HUES64 (cell line): ENCODE data around the gene RPS3A.

Source experiments
- H3K27ac ChIP-seq: 2 replicates; pipeline ENCODE4 v1.7.0; 2013; ENCODE audit warnings: low read depth, low read length, inconsistent platforms
- H3K27me3 ChIP-seq: 2 replicates; pipeline ENCODE4 v1.6.1; 2013; ENCODE audit warnings: mild to moderate bottlenecking, low read length; ENCODE audit not compliant: insufficient read depth
- H3K36me3 ChIP-seq: 2 replicates; pipeline ENCODE4 v1.6.1; 2013; ENCODE audit warnings: mild to moderate bottlenecking, low read length; ENCODE audit not compliant: insufficient read depth
- H3K4me1 ChIP-seq: 2 replicates; pipeline ENCODE4 v1.6.1; 2013; ENCODE audit warnings: mild to moderate bottlenecking, low read length, moderate library complexity; ENCODE audit not compliant: insufficient read depth
- H3K4me3 ChIP-seq: 2 replicates; pipeline ENCODE4 v1.5.1; 2013; ENCODE audit warnings: mild to moderate bottlenecking, low read length, moderate library complexity
- H3K9ac ChIP-seq: 2 replicates; pipeline ENCODE4 v1.6.1; 2013; ENCODE audit warnings: mild to moderate bottlenecking, low read depth, low read length
- H3K9me3 ChIP-seq: 2 replicates; pipeline ENCODE4 v1.6.1; 2013; ENCODE audit warnings: low read depth, low read length; ENCODE audit not compliant: insufficient read depth
- WGBS: fragments of 150-250, 120-280 bp; methylation state at CpG from one replicate; pipeline ENCODE4 v1.1.7; 2013; ENCODE audit warnings: missing lambda C conversion rate; 5-methylcytosine and 5-hydroxymethylcytosine counted together

RPS3A gene

DNA sequence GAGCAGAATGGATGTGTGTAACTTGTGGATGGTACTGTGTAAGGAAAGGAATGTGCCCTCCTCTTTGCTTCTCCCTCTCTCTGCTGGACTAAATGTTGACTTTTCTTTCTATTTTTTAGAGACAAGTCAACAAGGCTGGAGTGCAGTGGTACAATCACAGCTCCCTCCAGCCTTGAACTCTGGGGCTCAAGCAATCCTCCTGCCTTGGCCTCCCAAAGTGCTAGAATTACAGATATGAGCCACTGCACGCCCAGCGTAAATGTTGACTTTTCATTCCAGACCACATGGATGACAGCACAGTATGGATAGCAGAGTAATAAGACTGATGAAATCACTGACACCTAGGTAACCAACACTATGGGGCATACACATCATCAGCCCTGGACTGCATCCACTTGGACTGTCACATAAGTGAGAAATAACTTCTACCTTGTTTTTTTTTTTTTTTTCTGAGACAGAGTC lies 5.1 kb upstream of the RPS3A start:
- Histone ChIP-seq H3K4me3 (no peak overlapping the region), H3K9me3 (no peaks in the 10 kb centered on the region), H3K36me3 (no peaks in the 10 kb centered on the region), H3K4me1 (no peaks in the 10 kb centered on the region), H3K9ac (no peak overlapping the region), H3K27ac (no peak overlapping the region), H3K27me3 (no peaks in the 10 kb centered on the region)
- WGBS: 100% methylated on average over 2 of the region's 2 CpGs

GRCh38 chr4:151095142-151095541 lies 4.3 kb upstream of the RPS3A start:
- no peaks in the 10 kb centered on the region for H3K27me3 ChIP-seq
- H3K4me3 ChIP-seq: no peak overlapping the region
- 100% methylated on average over 2 of the region's 3 CpGs for WGBS
- no peaks in the 10 kb centered on the region for H3K9me3 ChIP-seq
- H3K4me1 ChIP-seq: no peaks in the 10 kb centered on the region
- no peak overlapping the region for H3K9ac ChIP-seq
- no peak overlapping the region for H3K27ac ChIP-seq
- H3K36me3 ChIP-seq: peaks cover 4% of the 10 kb centered on the region; the same call in 1 of the 2 replicates

DNA sequence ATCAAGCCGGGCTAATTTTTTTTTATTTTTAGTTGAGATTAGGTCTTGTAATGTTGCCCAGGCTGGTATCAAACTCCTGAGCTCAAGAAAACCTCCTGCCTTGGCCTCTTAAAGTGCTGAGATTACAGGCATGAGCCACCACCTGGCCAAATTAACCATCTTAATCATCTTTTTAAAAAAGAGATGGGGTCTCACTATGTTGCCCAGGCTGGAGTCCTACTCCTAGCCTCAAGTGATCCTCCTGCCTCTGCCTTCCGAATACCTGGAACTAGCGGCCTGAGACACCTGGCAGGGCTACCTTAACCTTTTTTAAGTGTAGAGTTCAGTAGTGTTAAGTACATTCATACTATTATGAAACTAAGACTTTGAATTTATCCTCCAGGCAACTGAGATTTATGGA lies 1.7 kb upstream of the RPS3A start:
- no peak overlapping the region for H3K4me3 ChIP-seq
- WGBS: 95% methylated on average over 3 of the region's 3 CpGs
- H3K27ac ChIP-seq: no peak overlapping the region
- H3K9me3 ChIP-seq: no peaks in the 10 kb centered on the region
- peaks cover 30% of the 10 kb centered on the region for H3K36me3 ChIP-seq
- no peaks in the 10 kb centered on the region for H3K27me3 ChIP-seq
- peaks cover 7% of the 10 kb centered on the region; the same call in 1 of the 2 replicates for H3K4me1 ChIP-seq
- H3K9ac ChIP-seq: no peak overlapping the region

- Histone ChIP-seq H3K9ac (peak overlapping the region; percentile 53), H3K36me3 (peaks cover 41% of the 10 kb centered on the region), H3K9me3 (no peaks in the 10 kb centered on the region), H3K27me3 (no peaks in the 10 kb centered on the region), H3K4me1 (peaks cover 7% of the 10 kb centered on the region; the same call in 1 of the 2 replicates), H3K27ac (peak overlapping the region; percentile 25; the same call in 1 of the 2 replicates), H3K4me3 (peak overlapping the region; percentile 82)
- 48% methylated on average over 8 of the region's 8 CpGs for WGBS
Observed at GRCh38 chr4:151098979-151099228, 524 bp upstream of the RPS3A start.

DNA sequence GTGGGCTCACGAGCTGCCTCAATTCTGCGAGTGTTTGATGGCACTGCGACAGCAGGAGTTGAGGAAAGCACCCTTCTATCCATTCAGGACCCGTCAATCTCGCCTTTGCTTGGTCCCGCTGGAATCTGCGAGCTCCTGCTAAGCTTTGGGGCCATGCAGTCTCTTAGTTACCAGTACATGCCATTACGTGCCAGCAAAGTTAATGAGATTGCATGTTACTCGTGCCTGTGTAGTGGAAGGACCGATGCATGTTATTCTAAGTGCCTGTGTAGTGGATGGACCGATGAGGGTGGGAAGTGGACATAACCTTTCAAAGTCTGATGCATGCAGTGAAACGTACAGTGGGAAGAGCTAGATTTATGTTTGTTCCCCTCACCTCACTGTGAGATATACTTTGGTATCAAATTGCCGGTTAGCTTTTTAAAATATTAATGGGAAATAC lies 569 bp downstream of the RPS3A start:
- peaks cover 52% of the 10 kb centered on the region for H3K36me3 ChIP-seq
- H3K27ac ChIP-seq: peak overlapping the region; percentile 94
- H3K9ac ChIP-seq: peak overlapping the region; percentile 100
- peaks cover 7% of the 10 kb centered on the region; the same call in 1 of the 2 replicates for H3K4me1 ChIP-seq
- H3K9me3 ChIP-seq: no peaks in the 10 kb centered on the region
- WGBS: under 1% methylated on average over 12 of the region's 13 CpGs
- H3K4me3 ChIP-seq: peak overlapping the region; percentile 82
- no peaks in the 10 kb centered on the region for H3K27me3 ChIP-seq

- WGBS: 10% methylated on average over 3 of the region's 3 CpGs
- H3K27ac ChIP-seq: peak overlapping the region; percentile 94; the same call in 1 of the 2 replicates
- H3K27me3 ChIP-seq: no peaks in the 10 kb centered on the region
- H3K9me3 ChIP-seq: no peaks in the 10 kb centered on the region
- peaks cover 7% of the 10 kb centered on the region; the same call in 1 of the 2 replicates for H3K4me1 ChIP-seq
- peak overlapping the region; percentile 100 for H3K9ac ChIP-seq
- H3K4me3 ChIP-seq: peak overlapping the region; percentile 82
- H3K36me3 ChIP-seq: peaks cover 58% of the 10 kb centered on the region
Observed at GRCh38 chr4:151100531-151100930, 1.1 kb downstream of the RPS3A start.

DNA sequence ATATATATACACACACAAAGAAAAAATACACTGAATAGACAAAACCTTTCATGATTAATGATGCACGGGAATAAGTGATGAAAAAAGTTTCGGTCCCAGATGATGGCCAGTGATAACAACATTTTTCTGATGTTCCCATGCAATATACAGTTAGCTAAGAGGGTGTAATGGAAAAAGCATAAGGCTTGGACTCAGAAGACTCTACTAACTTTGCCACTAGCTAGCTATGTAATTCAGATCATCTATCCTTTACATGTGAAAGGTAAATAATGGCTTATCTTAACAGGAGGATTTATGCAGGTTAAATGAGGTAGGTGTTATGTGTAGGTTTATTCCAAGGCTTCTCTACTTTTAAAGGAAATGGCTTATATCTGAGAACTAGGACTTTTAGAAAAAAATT lies 4.3 kb downstream of the RPS3A start:
- H3K36me3 ChIP-seq: peaks cover 86% of the 10 kb centered on the region
- peaks cover 7% of the 10 kb centered on the region; the same call in 1 of the 2 replicates for H3K4me1 ChIP-seq
- no peaks in the 10 kb centered on the region for H3K9me3 ChIP-seq
- H3K9ac ChIP-seq: no peak overlapping the region
- WGBS: 100% methylated on average over 2 of the region's 2 CpGs
- no peak overlapping the region for H3K4me3 ChIP-seq
- H3K27me3 ChIP-seq: no peaks in the 10 kb centered on the region
- H3K27ac ChIP-seq: no peak overlapping the region

- H3K27me3 ChIP-seq: no peaks in the 10 kb centered on the region
- H3K4me1 ChIP-seq: peaks cover 7% of the 10 kb centered on the region; the same call in 1 of the 2 replicates
- H3K4me3 ChIP-seq: no peak overlapping the region
- WGBS: 93% methylated on average over 1 of the region's 1 CpG
- H3K9me3 ChIP-seq: no peaks in the 10 kb centered on the region
- H3K27ac ChIP-seq: no peak overlapping the region
- H3K36me3 ChIP-seq: peaks cover 86% of the 10 kb centered on the region
- no peak overlapping the region for H3K9ac ChIP-seq
Observed at GRCh38 chr4:151104621-151105020, 5.2 kb downstream of the RPS3A start.

DNA sequence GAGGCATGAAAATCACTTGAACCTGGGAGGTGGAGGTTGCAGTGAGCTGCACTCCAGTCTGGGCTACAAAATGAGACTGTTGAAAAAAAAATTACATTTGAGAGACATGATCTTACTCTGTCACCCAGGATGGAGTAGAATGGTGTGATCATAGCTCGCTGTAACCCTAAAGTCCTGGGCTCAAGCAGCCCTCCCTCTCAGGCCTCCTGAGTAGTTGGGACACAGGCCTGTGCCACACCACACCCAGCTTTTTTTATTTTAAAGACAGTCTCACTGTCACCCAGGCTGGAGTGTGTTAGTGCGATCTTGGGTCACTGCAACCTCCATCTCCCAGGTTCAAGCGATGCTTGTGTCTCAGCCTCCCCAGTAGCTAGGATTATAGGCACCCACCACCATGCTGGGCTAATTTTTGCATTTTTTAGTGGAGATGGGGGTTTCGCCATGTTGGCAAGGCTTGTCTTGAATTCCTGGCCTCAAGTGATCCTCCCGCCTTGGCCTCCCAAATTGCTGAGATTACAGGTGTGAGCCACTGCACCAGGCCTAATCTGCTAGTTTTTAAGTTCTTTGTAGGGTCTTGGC lies 6.1 kb downstream of the RPS3A start:
- Histone ChIP-seq H3K27me3 (no peaks in the 10 kb centered on the region), H3K27ac (peak overlapping the region; percentile 48; the same call in 1 of the 2 replicates), H3K36me3 (peaks cover 85% of the 10 kb centered on the region), H3K9me3 (no peaks in the 10 kb centered on the region), H3K4me1 (peaks cover 7% of the 10 kb centered on the region; the same call in 1 of the 2 replicates), H3K4me3 (no peak overlapping the region), H3K9ac (no peak overlapping the region)
- 98% methylated on average over 5 of the region's 5 CpGs for WGBS

GRCh38 chr4:151107063-151107462 lies 7.6 kb downstream of the RPS3A start:
- WGBS: 95% methylated on average over 3 of the region's 3 CpGs
- no peaks in the 10 kb centered on the region for H3K4me1 ChIP-seq
- H3K9me3 ChIP-seq: no peaks in the 10 kb centered on the region
- H3K4me3 ChIP-seq: no peak overlapping the region
- no peak overlapping the region for H3K9ac ChIP-seq
- no peaks in the 10 kb centered on the region for H3K27me3 ChIP-seq
- no peak overlapping the region for H3K27ac ChIP-seq
- H3K36me3 ChIP-seq: peaks cover 78% of the 10 kb centered on the region

DNA sequence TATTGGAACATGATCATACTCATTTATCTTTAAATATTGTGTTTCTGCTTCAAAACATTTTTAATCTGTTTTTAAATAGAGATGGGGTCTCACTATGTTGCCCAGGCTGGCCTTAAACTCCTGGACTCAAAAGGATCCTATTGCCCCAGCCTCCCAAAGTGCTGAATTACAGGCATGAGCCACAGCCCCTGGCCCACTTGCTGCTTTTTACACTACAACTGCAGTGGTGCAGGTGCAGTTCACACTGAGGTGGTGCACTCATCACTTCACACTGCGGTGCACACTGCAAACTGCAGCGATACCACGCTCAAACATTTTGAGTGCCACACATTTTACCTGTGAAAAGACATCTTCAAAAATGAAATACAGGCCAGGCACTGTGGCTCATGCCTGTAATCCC lies 10.8 kb downstream of the RPS3A start:
- no peak overlapping the region for H3K27ac ChIP-seq
- H3K27me3 ChIP-seq: no peaks in the 10 kb centered on the region
- H3K4me3 ChIP-seq: no peak overlapping the region
- 97% methylated on average over 3 of the region's 3 CpGs for WGBS
- no peaks in the 10 kb centered on the region for H3K4me1 ChIP-seq
- no peaks in the 10 kb centered on the region for H3K9me3 ChIP-seq
- no peak overlapping the region for H3K9ac ChIP-seq
- H3K36me3 ChIP-seq: peaks cover 59% of the 10 kb centered on the region

DNA sequence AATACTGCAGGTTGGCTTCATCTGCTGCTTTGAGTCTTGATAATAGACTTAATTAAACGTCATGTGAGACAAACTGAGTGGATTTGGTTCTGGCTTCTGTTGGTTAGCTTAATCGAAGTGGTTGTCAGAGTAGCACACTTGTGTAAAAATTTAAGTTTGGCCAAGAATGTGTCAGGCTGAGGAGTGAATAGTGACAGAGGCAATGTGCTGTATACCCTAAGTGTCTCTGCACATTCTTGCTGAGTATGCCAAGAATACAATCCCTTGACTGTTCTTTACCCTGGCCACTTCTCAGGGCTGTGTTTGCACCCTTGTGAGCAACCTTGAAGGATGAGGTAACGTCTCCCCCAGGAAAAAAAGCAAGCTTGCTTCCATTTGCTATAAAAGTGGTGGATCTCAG lies 14.9 kb downstream of the RPS3A start:
- Histone ChIP-seq H3K4me1 (no peaks in the 10 kb centered on the region), H3K36me3 (peaks cover 37% of the 10 kb centered on the region; the same call in 1 of the 2 replicates), H3K9me3 (no peaks in the 10 kb centered on the region), H3K27me3 (no peaks in the 10 kb centered on the region), H3K9ac (no peak overlapping the region), H3K27ac (no peak overlapping the region), H3K4me3 (no peak overlapping the region)
- 92% methylated on average over 3 of the region's 3 CpGs for WGBS
